Hepatocyte (in vitro differentiated cells): Measurements from ENCODE around the gene GRB14. TPM values are rescaled to one million over a fixed set of nuclear protein-coding genes. Genes with fewer than 3 reads are reported as not detected.

Experiments used
- DNase-seq: peaks from one replicate; pipeline ENCODE4 v3.0.0-alpha.2; 2016; ENCODE audit warnings: low spot score
- H2AFZ ChIP-seq: fragments of 200-600 bp; sonication (generic); 2 replicates; pipeline ENCODE4 v1.6.0; 2016; ENCODE audit warnings: antibody characterized with exemption, mild to moderate bottlenecking
- H3K27ac ChIP-seq: fragments of 200-600 bp; sonication (generic); 2 replicates; pipeline ENCODE4 v1.5.1; 2016; ENCODE audit warnings: mild to moderate bottlenecking
- H3K27me3 ChIP-seq: fragments of 200-600 bp; sonication (generic); 2 replicates; pipeline ENCODE4 v1.6.1; 2016
- H3K36me3 ChIP-seq: fragments of 200-600 bp; sonication (generic); replicated peaks from 2 replicates; pipeline ENCODE4 v1.5.1; 2016; ENCODE audit warnings: low read depth; ENCODE audit not compliant: insufficient read depth
- H3K4me1 ChIP-seq: fragments of 200-600 bp; sonication (generic); 2 replicates; pipeline ENCODE4 v1.5.1; 2016; ENCODE audit warnings: mild to moderate bottlenecking, moderate library complexity; ENCODE audit not compliant: insufficient read depth
- H3K4me2 ChIP-seq: fragments of 200-600 bp; sonication (generic); 2 replicates; pipeline ENCODE4 v1.6.0; 2016
- H3K4me3 ChIP-seq: fragments of 200-600 bp; sonication (generic); 2 replicates; pipeline ENCODE4 v1.5.1; 2016; ENCODE audit warnings: mild to moderate bottlenecking
- H3K79me2 ChIP-seq: fragments of 200-600 bp; sonication (generic); 2 replicates; pipeline ENCODE4 v1.6.0; 2017; ENCODE audit warnings: mild to moderate bottlenecking
- H3K9me2 ChIP-seq: fragments of 200-600 bp; sonication (generic); replicated peaks from 2 replicates; pipeline ENCODE4 v1.6.0; 2017; ENCODE audit warnings: mild to moderate bottlenecking; ENCODE audit not compliant: insufficient read depth
- H3K9me3 ChIP-seq: fragments of 200-600 bp; sonication (generic); 2 replicates; pipeline ENCODE4 v1.5.1; 2016; ENCODE audit warnings: low read depth, mild to moderate bottlenecking
- H4K20me1 ChIP-seq: fragments of 200-600 bp; sonication (generic); 2 replicates; pipeline ENCODE4 v1.6.0; 2016; ENCODE audit warnings: mild to moderate bottlenecking; ENCODE audit not compliant: insufficient read depth, poor library complexity, severe bottlenecking
- CTCF ChIP-seq: fragments of 200-600 bp; sonication (generic); IDR thresholded peaks from 2 replicates; pipeline ENCODE4 v1.5.1; 2016; ENCODE audit warnings: antibody characterized with exemption, mild to moderate bottlenecking; ENCODE audit not compliant: poor library complexity
- EZH2 ChIP-seq: fragments of 200-600 bp; sonication (generic); IDR thresholded peaks from 2 replicates; pipeline ENCODE4 v1.6.1; 2016; ENCODE audit warnings: antibody characterized with exemption, mild to moderate bottlenecking, borderline replicate concordance
- EZH2phosphoT487 ChIP-seq: fragments of 200-600 bp; sonication (generic); IDR thresholded peaks from one replicate; pipeline ENCODE4 v1.6.1; 2018; ENCODE audit warnings: antibody characterized with exemption, mild to moderate bottlenecking, low read depth, moderate library complexity; ENCODE audit not compliant: unreplicated experiment, severe bottlenecking
- WGBS: methylation state at CpG from one replicate; pipeline ENCODE4 v1.1.6; 2016; ENCODE audit warnings: low lambda C conversion rate; ENCODE audit errors: missing lambda C conversion rate; 5-methylcytosine and 5-hydroxymethylcytosine counted together
- polyA plus RNA-seq: library from polyadenylated mRNA; unstranded; fragments of >200 nt; fragmentation: Nextera tagmentation; extraction: Ambion mirVana; gene quantifications from 2 replicates; pipeline ENCODE4 v1.2.1, GENCODE V29; 2016
- total RNA-seq: library from RNA; depleted of rRNA; stranded (reverse); fragments of >200 nt; gene quantifications from 2 replicates; pipeline ENCODE4 v1.2.3, GENCODE V29; 2014

Gene GRB14
- total and polyA plus RNA-seq, 2 experiments from 2014 or later: 4.2 to 4.5 TPM

- Histone ChIP-seq H3K4me3 (no peak overlapping the region), H3K4me2 (no peak overlapping the region), H3K9me2 (no peaks in the 10 kb centered on the region), H3K36me3 (no peaks in the 10 kb centered on the region), H4K20me1 (no peaks in the 10 kb centered on the region), H3K27ac (no peak overlapping the region), H3K4me1 (no peaks in the 10 kb centered on the region), H2AFZ (no peak overlapping the region), H3K79me2 (no peaks in the 10 kb centered on the region), H3K9me3 (no peaks in the 10 kb centered on the region), H3K27me3 (no peaks in the 10 kb centered on the region)
- WGBS: 86% methylated on average over 1 of the region's 1 CpG
- TF ChIP-seq CTCF (no peak), EZH2phosphoT487 (no peak), EZH2 (no peak)
- DNase-seq: no peak
Observed at GRCh38 chr2:164595031-164595430, 26.3 kb downstream of the GRB14 start.

- Histone ChIP-seq H3K4me1 (no peaks in the 10 kb centered on the region), H4K20me1 (no peaks in the 10 kb centered on the region), H3K9me3 (no peaks in the 10 kb centered on the region), H3K36me3 (no peaks in the 10 kb centered on the region), H2AFZ (no peak overlapping the region), H3K27me3 (no peaks in the 10 kb centered on the region), H3K4me2 (no peak overlapping the region), H3K27ac (no peak overlapping the region), H3K4me3 (no peak overlapping the region), H3K9me2 (no peaks in the 10 kb centered on the region), H3K79me2 (no peaks in the 10 kb centered on the region)
- no peak for DNase-seq
- TF ChIP-seq CTCF (no peak), EZH2phosphoT487 (no peak), EZH2 (no peak)
Observed at GRCh38 chr2:164593959-164594358, 27.3 kb downstream of the GRB14 start.

GRCh38 chr2:164593541-164593940, 27.7 kb downstream of the GRB14 start:
- H3K9me3 ChIP-seq: no peaks in the 10 kb centered on the region
- H3K27me3 ChIP-seq: no peaks in the 10 kb centered on the region
- H3K4me1 ChIP-seq: no peaks in the 10 kb centered on the region
- H3K79me2 ChIP-seq: no peaks in the 10 kb centered on the region
- WGBS: 34% methylated on average over 4 of the region's 4 CpGs
- no peaks in the 10 kb centered on the region for H3K36me3 ChIP-seq
- H4K20me1 ChIP-seq: no peaks in the 10 kb centered on the region
- no peak overlapping the region for H3K4me2 ChIP-seq
- no peaks in the 10 kb centered on the region for H3K9me2 ChIP-seq
- no peak for DNase-seq
- TF ChIP-seq EZH2phosphoT487 (no peak), CTCF (no peak), EZH2 (no peak)
- H3K4me3 ChIP-seq: no peak overlapping the region
- H3K27ac ChIP-seq: no peak overlapping the region
- H2AFZ ChIP-seq: no peak overlapping the region

GRCh38 chr2:164589522-164589921, 31.8 kb downstream of the GRB14 start:
- Histone ChIP-seq H3K4me3 (no peak overlapping the region), H3K4me2 (no peak overlapping the region), H3K9me3 (no peaks in the 10 kb centered on the region), H3K79me2 (no peaks in the 10 kb centered on the region), H3K27me3 (no peaks in the 10 kb centered on the region), H3K36me3 (no peaks in the 10 kb centered on the region), H2AFZ (no peak overlapping the region), H4K20me1 (no peaks in the 10 kb centered on the region), H3K27ac (no peak overlapping the region), H3K9me2 (no peaks in the 10 kb centered on the region), H3K4me1 (no peaks in the 10 kb centered on the region)
- no peak for DNase-seq
- WGBS: 96% methylated on average over 2 of the region's 2 CpGs
- TF ChIP-seq CTCF: no peak
- TF ChIP-seq EZH2: no peak
- no peak for TF ChIP-seq EZH2phosphoT487
